Right renal pelvis (tissue), 4 donors: Measurements from ENCODE around the gene VPS13D. TPM values are rescaled to one million over a fixed set of nuclear protein-coding genes. Genes with fewer than 3 reads are reported as not detected.
A peak's percentile ranks its signal among the peaks of the same experiment; 100 is the strongest.

Experiments used
- DNase-seq, 4 donors: peaks; one replicate each; pipeline ENCODE4 v3.0.0-alpha.2; 2013; ENCODE audit warnings: low read depth in 4 of 4, low spot score in 3 of 4, missing footprints in 1 of 4
- polyA plus RNA-seq, 4 donors: library from polyadenylated mRNA; unstranded; fragments of 120-200 nt; gene quantifications; one replicate each; pipeline ENCODE4 v1.2.1, GENCODE V29; 2013; ENCODE audit not compliant: insufficient read length in 4 of 4

The VPS13D gene
- polyA plus RNA-seq, 4 donors = 24.2 to 27.8 (median 26.3) TPM

GRCh38 chr1:12415038-12415466 is 185.2 kb downstream of the VPS13D start:
- no peak for DNase-seq

GRCh38 chr1:12416101-12416500 is 186.3 kb downstream of the VPS13D start:
- no peak for DNase-seq

- no peak for DNase-seq
Measured at GRCh38 chr1:12416744-12417143, 186.9 kb downstream of the VPS13D start.

- DNase-seq = no peak
Measured at GRCh38 chr1:12417389-12417788, 187.6 kb downstream of the VPS13D start.

- no peak for DNase-seq
Measured at GRCh38 chr1:12420171-12420570, 190.3 kb downstream of the VPS13D start.

- DNase-seq = no peak
Measured at GRCh38 chr1:12422488-12422887, 192.7 kb downstream of the VPS13D start.

- DNase-seq = no peak
Measured at GRCh38 chr1:12424087-12424529, 194.3 kb downstream of the VPS13D start.

- DNase-seq = no peak
Measured at GRCh38 chr1:12424793-12425192, 195.0 kb downstream of the VPS13D start.

- DNase-seq = no peak
Measured at GRCh38 chr1:12426030-12426429, 196.2 kb downstream of the VPS13D start.

GRCh38 chr1:12428334-12428733 is 198.5 kb downstream of the VPS13D start:
- DNase-seq = no peak

GRCh38 chr1:12430525-12430924 is 200.7 kb downstream of the VPS13D start:
- DNase-seq = no peak

- DNase-seq = no peak
Measured at GRCh38 chr1:12432897-12433296, 203.1 kb downstream of the VPS13D start.

GRCh38 chr1:12433323-12434053 is 203.7 kb downstream of the VPS13D start:
- peak; percentile 76 to 83 (median 80) for DNase-seq

GRCh38 chr1:12434174-12434573 is 204.3 kb downstream of the VPS13D start:
- no peak for DNase-seq

GRCh38 chr1:12434686-12435085 is 204.9 kb downstream of the VPS13D start:
- no peak for DNase-seq

- DNase-seq = no peak
Measured at GRCh38 chr1:12435639-12436344, 206.0 kb downstream of the VPS13D start.

GRCh38 chr1:12436345-12436658 is 206.5 kb downstream of the VPS13D start:
- no peak for DNase-seq

GRCh38 chr1:12436817-12437599 is 207.2 kb downstream of the VPS13D start:
- no peak for DNase-seq

GRCh38 chr1:12437629-12438028 is 207.8 kb downstream of the VPS13D start:
- no peak for DNase-seq

- DNase-seq = no peak
Measured at GRCh38 chr1:12438349-12438924, 208.6 kb downstream of the VPS13D start.

- DNase-seq = no peak
Measured at GRCh38 chr1:12439073-12439472, 209.2 kb downstream of the VPS13D start.
